ENCODE results near the gene BLTP3B. TPM values are rescaled to one million over a fixed set of nuclear protein-coding genes. Genes with fewer than 3 reads are reported as not detected.

The BLTP3B gene
- total RNA-seq, 1 donor from 2014 or later: 19.0 TPM

DNA sequence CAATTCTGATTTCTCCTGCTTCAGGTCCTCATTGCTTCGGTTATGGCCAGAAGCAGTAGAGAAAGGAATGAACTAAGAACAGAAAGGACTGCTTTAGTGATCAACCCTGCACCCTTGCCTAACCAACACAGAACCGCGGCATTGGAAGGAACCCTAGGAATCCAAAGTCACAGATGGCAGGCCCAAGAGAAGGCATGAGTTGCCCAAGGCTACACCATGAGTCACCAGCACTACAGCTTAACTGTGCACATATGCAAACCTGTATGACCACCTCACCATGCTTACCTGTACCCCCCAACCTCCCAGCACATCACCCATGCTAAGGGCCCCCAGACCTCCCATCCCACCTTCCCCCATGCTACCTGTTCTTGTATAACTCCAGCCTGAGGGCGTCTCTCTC lies 25.9 kb upstream of the BLTP3B start:
- TF ChIP-seq, protein P1, sequence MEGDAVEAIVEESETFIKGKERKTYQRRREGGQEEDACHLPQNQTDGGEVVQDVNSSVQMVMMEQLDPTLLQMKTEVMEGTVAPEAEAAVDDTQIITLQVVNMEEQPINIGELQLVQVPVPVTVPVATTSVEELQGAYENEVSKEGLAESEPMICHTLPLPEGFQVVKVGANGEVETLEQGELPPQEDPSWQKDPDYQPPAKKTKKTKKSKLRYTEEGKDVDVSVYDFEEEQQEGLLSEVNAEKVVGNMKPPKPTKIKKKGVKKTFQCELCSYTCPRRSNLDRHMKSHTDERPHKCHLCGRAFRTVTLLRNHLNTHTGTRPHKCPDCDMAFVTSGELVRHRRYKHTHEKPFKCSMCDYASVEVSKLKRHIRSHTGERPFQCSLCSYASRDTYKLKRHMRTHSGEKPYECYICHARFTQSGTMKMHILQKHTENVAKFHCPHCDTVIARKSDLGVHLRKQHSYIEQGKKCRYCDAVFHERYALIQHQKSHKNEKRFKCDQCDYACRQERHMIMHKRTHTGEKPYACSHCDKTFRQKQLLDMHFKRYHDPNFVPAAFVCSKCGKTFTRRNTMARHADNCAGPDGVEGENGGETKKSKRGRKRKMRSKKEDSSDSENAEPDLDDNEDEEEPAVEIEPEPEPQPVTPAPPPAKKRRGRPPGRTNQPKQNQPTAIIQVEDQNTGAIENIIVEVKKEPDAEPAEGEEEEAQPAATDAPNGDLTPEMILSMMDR (conservative IDR thresholded peaks at IDR 0.05): no peak
- no peak overlapping the region for H3K27ac Mint-ChIP-seq (ENCODE audit: unreplicated experiment)
- H3K4me3 Mint-ChIP-seq: no peak overlapping the region
- DNase-seq (ENCODE audit: low read depth, low spot score): no peak
- H3K36me3 Mint-ChIP-seq (ENCODE audit: low read depth): no peaks in the 10 kb centered on the region
- no peaks in the 10 kb centered on the region for H3K27me3 Mint-ChIP-seq (ENCODE audit: low read depth)
- no peaks in the 10 kb centered on the region for H3K9me3 Mint-ChIP-seq
- peaks cover 12% of the 10 kb centered on the region for H3K4me1 Mint-ChIP-seq

DNA sequence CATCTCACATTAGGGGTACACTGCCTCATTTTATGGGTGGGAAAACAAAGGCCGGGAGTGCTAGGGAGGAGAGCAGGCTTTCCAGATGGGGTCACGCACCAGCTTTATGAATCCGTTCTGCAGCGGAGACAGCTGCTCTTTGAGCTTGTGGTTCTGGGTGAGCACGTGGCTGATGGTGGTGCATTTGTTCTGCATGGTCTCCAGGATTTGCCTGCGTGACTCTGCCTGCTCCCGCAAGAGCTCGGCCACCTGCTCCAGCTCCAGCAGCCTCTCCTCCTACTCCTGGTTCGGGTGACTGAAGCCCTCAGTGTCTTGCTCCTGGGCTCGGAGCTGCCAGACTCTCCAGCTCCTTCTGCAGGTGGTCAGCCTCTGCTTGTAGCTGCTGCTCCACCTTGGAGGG lies 23.6 kb upstream of the BLTP3B start:
- no peaks in the 10 kb centered on the region for H3K27me3 Mint-ChIP-seq (ENCODE audit: low read depth)
- no peak for DNase-seq (ENCODE audit: low read depth, low spot score)

DNA sequence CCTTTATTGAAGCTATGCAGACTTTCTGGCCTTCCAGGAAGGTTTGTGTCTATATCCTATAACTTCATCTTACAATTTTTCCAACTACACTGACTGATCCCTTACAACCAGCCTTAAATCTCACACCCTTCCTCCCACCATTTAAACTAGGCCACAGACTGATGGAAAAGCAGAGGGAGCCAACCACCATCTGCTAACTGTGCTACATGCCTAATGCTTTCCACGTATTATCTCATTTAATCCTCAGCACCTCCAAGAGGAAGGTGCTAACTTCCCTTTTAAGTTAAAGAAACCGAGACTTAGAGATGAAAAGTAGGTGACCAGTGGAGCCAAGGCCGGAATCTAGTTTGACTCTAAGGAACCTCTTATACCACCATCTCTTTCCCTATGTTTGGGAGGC lies 22.7 kb upstream of the BLTP3B start:
- no peak overlapping the region for H3K4me3 Mint-ChIP-seq
- peaks cover 19% of the 10 kb centered on the region for H3K4me1 Mint-ChIP-seq
- H3K9me3 Mint-ChIP-seq: no peaks in the 10 kb centered on the region
- H3K27me3 Mint-ChIP-seq (ENCODE audit: low read depth): no peaks in the 10 kb centered on the region
- TF ChIP-seq, protein P1 (conservative IDR thresholded peaks at IDR 0.05): no peak
- no peak for DNase-seq (ENCODE audit: low read depth, low spot score)
- no peaks in the 10 kb centered on the region for H3K36me3 Mint-ChIP-seq (ENCODE audit: low read depth)
- H3K27ac Mint-ChIP-seq (ENCODE audit: unreplicated experiment): no peak overlapping the region

More for the DNA sequence above, 23.6 kb upstream of the BLTP3B start:
- TF ChIP-seq, protein P1 (conservative IDR thresholded peaks at IDR 0.05): no peak
- Mint-ChIP-seq H3K4me1 (peaks cover 19% of the 10 kb centered on the region), H3K36me3 (ENCODE audit: low read depth) (no peaks in the 10 kb centered on the region), H3K9me3 (no peaks in the 10 kb centered on the region), H3K27ac (ENCODE audit: unreplicated experiment) (no peak overlapping the region), H3K4me3 (no peak overlapping the region)

DNA sequence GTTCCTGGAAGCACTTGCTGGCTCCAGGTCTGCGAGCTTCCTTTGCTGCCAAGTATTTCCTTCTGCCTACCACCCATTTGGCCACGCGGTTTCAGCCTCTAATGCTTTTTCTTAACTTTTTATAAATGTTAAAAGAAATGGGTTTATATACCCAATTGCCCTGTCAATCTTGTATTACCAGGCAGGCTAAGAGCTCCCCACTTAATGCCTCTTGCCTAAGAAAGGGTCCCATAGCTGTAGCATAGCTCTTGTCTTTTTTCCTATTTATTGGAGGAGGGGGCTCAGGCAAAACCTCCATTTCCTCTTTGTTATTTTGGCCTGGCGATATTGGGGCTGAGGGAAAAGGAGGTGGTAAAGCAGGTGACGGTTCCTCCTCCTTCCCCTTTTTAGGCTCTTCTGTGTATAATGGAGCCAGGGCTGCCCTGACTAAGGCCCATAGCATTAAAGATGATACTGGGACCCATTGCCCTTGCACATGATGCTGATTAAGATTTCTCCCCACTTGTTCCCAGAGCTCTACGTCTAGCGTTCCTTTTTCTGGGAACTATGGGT lies 21.6 kb upstream of the BLTP3B start:
- Mint-ChIP-seq H3K36me3 (ENCODE audit: low read depth) (no peaks in the 10 kb centered on the region), H3K9me3 (no peaks in the 10 kb centered on the region), H3K4me3 (peak overlapping the region; percentile 82), H3K27ac (ENCODE audit: unreplicated experiment) (no peak overlapping the region), H3K27me3 (ENCODE audit: low read depth) (no peaks in the 10 kb centered on the region), H3K4me1 (peaks cover 16% of the 10 kb centered on the region)
- no peak for DNase-seq (ENCODE audit: low read depth, low spot score)
- TF ChIP-seq, protein P1 (conservative IDR thresholded peaks at IDR 0.05): no peak

DNA sequence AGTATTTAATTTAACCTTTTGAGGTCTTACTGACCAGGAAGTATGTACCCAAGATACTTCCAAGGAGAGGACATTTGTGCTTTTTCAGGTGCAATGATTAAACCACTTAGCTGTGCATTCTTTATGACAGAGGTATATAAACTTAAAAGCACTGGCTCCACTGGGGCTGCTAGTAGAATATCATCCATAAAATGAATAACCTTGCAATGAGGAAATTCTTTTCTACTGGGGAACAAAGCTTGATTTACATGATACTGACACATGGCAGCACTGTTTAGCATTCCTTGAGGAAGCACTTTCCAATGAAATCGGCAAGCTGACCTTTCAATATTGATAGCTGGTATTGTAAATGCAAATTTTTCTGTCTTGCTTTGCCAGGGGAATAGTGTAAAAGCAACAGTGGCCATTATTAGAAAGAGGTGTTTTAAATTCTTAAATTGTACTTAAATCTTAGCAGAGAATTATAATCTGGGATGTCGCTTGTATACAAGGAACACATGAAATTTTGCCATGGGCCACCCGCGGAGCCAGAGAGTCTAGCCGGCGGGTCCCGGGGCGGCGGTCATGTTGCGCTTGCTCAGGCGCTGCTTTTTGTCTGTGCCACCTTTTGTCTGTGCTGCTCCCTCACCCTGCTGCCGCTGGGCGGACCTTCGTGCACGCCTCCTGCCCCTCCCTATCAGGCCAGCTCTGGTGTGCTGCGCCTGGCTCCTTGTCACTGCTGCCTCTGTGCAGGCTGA lies 20.9 kb upstream of the BLTP3B start:
- peak overlapping the region; percentile 82 for H3K4me3 Mint-ChIP-seq
- H3K36me3 Mint-ChIP-seq (ENCODE audit: low read depth): no peaks in the 10 kb centered on the region
- no peaks in the 10 kb centered on the region for H3K9me3 Mint-ChIP-seq
- peak; percentile 71 for DNase-seq (ENCODE audit: low read depth, low spot score)
- no peaks in the 10 kb centered on the region for H3K27me3 Mint-ChIP-seq (ENCODE audit: low read depth)
- TF ChIP-seq, protein P1 (conservative IDR thresholded peaks at IDR 0.05): peak; percentile 34
- H3K4me1 Mint-ChIP-seq: peaks cover 16% of the 10 kb centered on the region
- H3K27ac Mint-ChIP-seq (ENCODE audit: unreplicated experiment): peak overlapping the region; percentile 84

Data from neural crest cell (in vitro differentiated cells).